ENCODE results near the gene MYO1A. TPM values are rescaled to one million over a fixed set of nuclear protein-coding genes. Genes with fewer than 3 reads are reported as not detected.

The MYO1A gene
- total and polyA plus RNA-seq, 7 experiments from 2014 or later, result 0.56 to 2.3 (median 1.8) TPM

- intact Hi-C loops (cut with micrococcal nuclease), result no loop called here
- no peak for ATAC-seq
- no peaks in the 10 kb centered on the region for H3K9me3 ChIP-seq (ENCODE audit: control insufficient read depth in 2 of 3, low read length in 3 of 3)
- ChIA-PET CTCF (interaction anchor here (0.5 to 11.4 kb wide), 11 partner anchors 12 to 249 kb away, joined by 3 to 241 read pairs (median 5); partner anchors contain the start of gene TAC3), POLR2A (interaction anchor here (1.6 kb wide), 1 partner anchor 108 kb away, joined by 4 read pairs; the partner anchor contains the start of gene STAT6)
- H3K4me3 Mint-ChIP-seq, result peak overlapping the region in 1 of 10 donors; percentile 85
- H3K27ac ChIP-seq (ENCODE audit: low read depth, low read length), result no peak overlapping the region
- H3K27me3 Mint-ChIP-seq, result no peaks in the 10 kb centered on the region
- no peaks in the 10 kb centered on the region for H3K9me3 Mint-ChIP-seq
- peak overlapping the region in 2 of 9 donors; percentile 23 to 80 for H3K27ac Mint-ChIP-seq
- DNase-seq, result no peak
- no peaks in the 10 kb centered on the region for H3K27me3 ChIP-seq (ENCODE audit: control insufficient read depth in 2 of 2, insufficient read depth in 2 of 2, low read length in 2 of 2)
- H3K36me3 Mint-ChIP-seq, result peaks cover 9 to 38% (median 19%) of the 10 kb centered on the region in 5 donors
- H3K36me3 ChIP-seq (ENCODE audit: control insufficient read depth in 2 of 3, insufficient read depth in 3 of 3, low read length in 3 of 3), result peaks cover 0 to 45% (median 0%) of the 10 kb centered on the region in 3 experiments
- no peak overlapping the region for H3K4me3 ChIP-seq (ENCODE audit: low read length)
- peaks cover 47 to 93% (median 84%) of the 10 kb centered on the region in 7 donors for H3K4me1 Mint-ChIP-seq
- H3K4me1 ChIP-seq (ENCODE audit: control insufficient read depth in 2 of 2, insufficient read depth in 2 of 2, low read length in 2 of 2), result peaks cover 16 to 43% of the 10 kb centered on the region in 2 donors
Measured at GRCh38 chr12:57003395-57003794, 46.5 kb downstream of the MYO1A start.

- ATAC-seq, result peak; percentile 60
- POLR2A ChIA-PET, result no interaction called here
- peak overlapping the region in 2 of 9 donors; percentile 28 to 82 for H3K27ac Mint-ChIP-seq
- peaks cover 12 to 38% (median 25%) of the 10 kb centered on the region in 5 donors for H3K36me3 Mint-ChIP-seq
- peak overlapping the region in 6 of 10 donors; percentile 28 to 51 (median 36) for H3K4me3 Mint-ChIP-seq
- Histone ChIP-seq H3K9me3 (ENCODE audit: control insufficient read depth in 2 of 3, low read length in 3 of 3) (no peaks in the 10 kb centered on the region), H3K27ac (ENCODE audit: low read depth, low read length) (no peak overlapping the region), H3K36me3 (ENCODE audit: control insufficient read depth in 2 of 3, insufficient read depth in 3 of 3, low read length in 3 of 3) (peaks cover 0 to 62% (median 0%) of the 10 kb centered on the region in 3 experiments), H3K4me1 (ENCODE audit: control insufficient read depth in 2 of 2, insufficient read depth in 2 of 2, low read length in 2 of 2) (peaks cover 10 to 25% of the 10 kb centered on the region in 2 donors), H3K27me3 (ENCODE audit: control insufficient read depth in 2 of 2, insufficient read depth in 2 of 2, low read length in 2 of 2) (no peaks in the 10 kb centered on the region), H3K4me3 (ENCODE audit: low read length) (no peak overlapping the region)
- no peaks in the 10 kb centered on the region for H3K27me3 Mint-ChIP-seq
- peaks cover 34 to 78% (median 69%) of the 10 kb centered on the region in 7 donors for H3K4me1 Mint-ChIP-seq
- no peaks in the 10 kb centered on the region for H3K9me3 Mint-ChIP-seq
- DNase-seq, result peak in 8 of 9 donors; percentile 59 to 80 (median 71)
- CTCF ChIA-PET, result interaction anchor here (0.6 to 3.2 kb wide), 12 partner anchors 10 to 312 kb away, joined by 3 to 12 read pairs (median 4); partner anchors contain the start of genes LRP1 and STAT6
- intact Hi-C loops (cut with micrococcal nuclease), result loop anchor here (1.0 kb wide), 1 partner anchor 244 kb away; no protein-coding TSS in a partner anchor
Measured at GRCh38 chr12:57001448-57001906, 48.5 kb downstream of the MYO1A start.

GRCh38 chr12:57000393-57000792 lies 49.5 kb downstream of the MYO1A start:
- peaks cover 6 to 24% of the 10 kb centered on the region in 2 donors for H3K4me1 ChIP-seq (ENCODE audit: control insufficient read depth in 2 of 2, insufficient read depth in 2 of 2, low read length in 2 of 2)
- POLR2A ChIA-PET, result interaction anchor here (0.6 kb wide), 1 partner anchor 112 kb away, joined by 3 read pairs; no protein-coding TSS in a partner anchor
- peaks cover 30 to 74% (median 63%) of the 10 kb centered on the region in 7 donors for H3K4me1 Mint-ChIP-seq
- H3K36me3 ChIP-seq (ENCODE audit: control insufficient read depth in 2 of 3, insufficient read depth in 3 of 3, low read length in 3 of 3), result peaks cover 0 to 62% (median 0%) of the 10 kb centered on the region in 3 experiments
- peak overlapping the region in 2 of 9 donors; percentile 13 to 31 for H3K27ac Mint-ChIP-seq
- no peak overlapping the region for H3K27ac ChIP-seq (ENCODE audit: low read depth, low read length)
- H3K36me3 Mint-ChIP-seq, result peaks cover 12 to 49% (median 25%) of the 10 kb centered on the region in 5 donors
- DNase-seq (no peak), ATAC-seq (no peak)
- no peaks in the 10 kb centered on the region for H3K27me3 ChIP-seq (ENCODE audit: control insufficient read depth in 2 of 2, insufficient read depth in 2 of 2, low read length in 2 of 2)
- no peak overlapping the region for H3K4me3 ChIP-seq (ENCODE audit: low read length)
- CTCF ChIA-PET, result interaction anchor here (1.6 to 3.2 kb wide), 3 partner anchors 111 to 260 kb away, joined by 3 to 12 read pairs (median 6); partner anchors contain the start of gene STAT6
- no peaks in the 10 kb centered on the region for H3K9me3 ChIP-seq (ENCODE audit: control insufficient read depth in 2 of 3, low read length in 3 of 3)
- intact Hi-C loops (cut with micrococcal nuclease), result no loop called here
- H3K9me3 Mint-ChIP-seq, result no peaks in the 10 kb centered on the region
- H3K4me3 Mint-ChIP-seq, result peak overlapping the region in 1 of 10 donors; percentile 20
- no peaks in the 10 kb centered on the region for H3K27me3 Mint-ChIP-seq

- H3K9me3 Mint-ChIP-seq, result no peaks in the 10 kb centered on the region
- Histone ChIP-seq H3K27ac (ENCODE audit: low read depth, low read length) (no peak overlapping the region), H3K36me3 (ENCODE audit: control insufficient read depth in 2 of 3, insufficient read depth in 3 of 3, low read length in 3 of 3) (peaks cover 0 to 58% (median 0%) of the 10 kb centered on the region in 3 experiments), H3K4me3 (ENCODE audit: low read length) (no peak overlapping the region), H3K4me1 (ENCODE audit: control insufficient read depth in 2 of 2, insufficient read depth in 2 of 2, low read length in 2 of 2) (peaks cover 4 to 17% of the 10 kb centered on the region in 2 donors), H3K9me3 (ENCODE audit: control insufficient read depth in 2 of 3, low read length in 3 of 3) (no peaks in the 10 kb centered on the region), H3K27me3 (ENCODE audit: control insufficient read depth in 2 of 2, insufficient read depth in 2 of 2, low read length in 2 of 2) (no peaks in the 10 kb centered on the region)
- peak overlapping the region in 6 of 9 donors; percentile 17 to 91 (median 60) for H3K27ac Mint-ChIP-seq
- no peak for ATAC-seq
- CTCF ChIA-PET, result interaction anchor here (0.7 to 1.1 kb wide), 2 partner anchors 12 to 61 kb away, joined by 3 read pairs; no protein-coding TSS in a partner anchor
- H3K4me3 Mint-ChIP-seq, result peak overlapping the region in 2 of 10 donors; percentile 32 to 44
- H3K27me3 Mint-ChIP-seq, result no peaks in the 10 kb centered on the region
- intact Hi-C loops (cut with micrococcal nuclease), result no loop called here
- H3K36me3 Mint-ChIP-seq, result peaks cover 12 to 49% (median 25%) of the 10 kb centered on the region in 5 donors
- POLR2A ChIA-PET, result interaction anchor here (1.5 kb wide), 1 partner anchor 274 kb away, joined by 7 read pairs; the partner anchor contains the start of gene NACA
- DNase-seq, result no peak
- H3K4me1 Mint-ChIP-seq, result peaks cover 25 to 65% (median 54%) of the 10 kb centered on the region in 7 donors
Measured at GRCh38 chr12:56999456-56999855, 50.5 kb downstream of the MYO1A start.

GRCh38 chr12:56998981-56999380 lies 50.9 kb downstream of the MYO1A start:
- intact Hi-C loops (cut with micrococcal nuclease), result no loop called here
- H3K9me3 ChIP-seq (ENCODE audit: control insufficient read depth in 2 of 3, low read length in 3 of 3), result no peaks in the 10 kb centered on the region
- POLR2A ChIA-PET, result interaction anchor here (1.5 kb wide), 1 partner anchor 273 kb away, joined by 7 read pairs; the partner anchor contains the start of gene NACA
- no peaks in the 10 kb centered on the region for H3K27me3 ChIP-seq (ENCODE audit: control insufficient read depth in 2 of 2, insufficient read depth in 2 of 2, low read length in 2 of 2)
- H3K4me3 Mint-ChIP-seq, result peak overlapping the region in 4 of 10 donors; percentile 32 to 80 (median 46)
- DNase-seq (peak in 1 of 9 donors; percentile 36), ATAC-seq (no peak)
- peaks cover 24 to 60% (median 49%) of the 10 kb centered on the region in 7 donors for H3K4me1 Mint-ChIP-seq
- CTCF ChIA-PET, result interaction anchor here (0.6 to 1.1 kb wide), 4 partner anchors 12 to 242 kb away, joined by 3 to 4 read pairs (median 3); no protein-coding TSS in a partner anchor
- no peak overlapping the region for H3K27ac ChIP-seq (ENCODE audit: low read depth, low read length)
- no peak overlapping the region for H3K4me3 ChIP-seq (ENCODE audit: low read length)
- no peaks in the 10 kb centered on the region for H3K27me3 Mint-ChIP-seq
- H3K9me3 Mint-ChIP-seq, result no peaks in the 10 kb centered on the region
- H3K36me3 ChIP-seq (ENCODE audit: control insufficient read depth in 2 of 3, insufficient read depth in 3 of 3, low read length in 3 of 3), result peaks cover 0 to 53% (median 0%) of the 10 kb centered on the region in 3 experiments
- H3K27ac Mint-ChIP-seq, result peak overlapping the region in 8 of 9 donors; percentile 3 to 91 (median 43)
- H3K4me1 ChIP-seq (ENCODE audit: control insufficient read depth in 2 of 2, insufficient read depth in 2 of 2, low read length in 2 of 2), result peaks cover 4 to 17% of the 10 kb centered on the region in 2 donors
- peaks cover 8 to 44% (median 20%) of the 10 kb centered on the region in 5 donors for H3K36me3 Mint-ChIP-seq

- intact Hi-C loops (cut with micrococcal nuclease), result no loop called here
- no peaks in the 10 kb centered on the region for H3K9me3 ChIP-seq (ENCODE audit: control insufficient read depth in 2 of 3, low read length in 3 of 3)
- DNase-seq, result no peak
- no peak overlapping the region for H3K27ac ChIP-seq (ENCODE audit: low read depth, low read length)
- Mint-ChIP-seq H3K4me1 (peaks cover 21 to 56% (median 48%) of the 10 kb centered on the region in 7 donors), H3K4me3 (no peak overlapping the region), H3K27ac (peak overlapping the region in 3 of 9 donors; percentile 17 to 70 (median 35)), H3K36me3 (peaks cover 4 to 38% (median 13%) of the 10 kb centered on the region in 5 donors), H3K27me3 (no peaks in the 10 kb centered on the region), H3K9me3 (no peaks in the 10 kb centered on the region)
- no peaks in the 10 kb centered on the region for H3K27me3 ChIP-seq (ENCODE audit: control insufficient read depth in 2 of 2, insufficient read depth in 2 of 2, low read length in 2 of 2)
- H3K4me3 ChIP-seq (ENCODE audit: low read length), result no peak overlapping the region
- ChIA-PET CTCF (interaction anchor here (0.6 kb wide), 3 partner anchors 157 to 423 kb away, joined by 3 to 5 read pairs (median 4); no protein-coding TSS in a partner anchor), POLR2A (interaction anchor here (1.5 kb wide), 1 partner anchor 273 kb away, joined by 7 read pairs; the partner anchor contains the start of gene NACA)
- H3K4me1 ChIP-seq (ENCODE audit: control insufficient read depth in 2 of 2, insufficient read depth in 2 of 2, low read length in 2 of 2), result peaks cover 4 to 17% of the 10 kb centered on the region in 2 donors
- peaks cover 0 to 47% (median 0%) of the 10 kb centered on the region in 3 experiments for H3K36me3 ChIP-seq (ENCODE audit: control insufficient read depth in 2 of 3, insufficient read depth in 3 of 3, low read length in 3 of 3)
- ATAC-seq, result no peak
Measured at GRCh38 chr12:56998316-56998715, 51.6 kb downstream of the MYO1A start.
